Measurements from ENCODE around the gene ZFYVE28.

The ZFYVE28 gene

GRCh38 chr4:2292646-2293108 lies 125.8 kb downstream of the ZFYVE28 start:
- DNase-seq (ENCODE audit: insufficient read length, low spot score): no peak
- FAIRE-seq: no peak

GRCh38 chr4:2291705-2292645 lies 126.5 kb downstream of the ZFYVE28 start:
- DNase-seq (ENCODE audit: insufficient read length, low spot score) (no peak), FAIRE-seq (no peak)

DNA sequence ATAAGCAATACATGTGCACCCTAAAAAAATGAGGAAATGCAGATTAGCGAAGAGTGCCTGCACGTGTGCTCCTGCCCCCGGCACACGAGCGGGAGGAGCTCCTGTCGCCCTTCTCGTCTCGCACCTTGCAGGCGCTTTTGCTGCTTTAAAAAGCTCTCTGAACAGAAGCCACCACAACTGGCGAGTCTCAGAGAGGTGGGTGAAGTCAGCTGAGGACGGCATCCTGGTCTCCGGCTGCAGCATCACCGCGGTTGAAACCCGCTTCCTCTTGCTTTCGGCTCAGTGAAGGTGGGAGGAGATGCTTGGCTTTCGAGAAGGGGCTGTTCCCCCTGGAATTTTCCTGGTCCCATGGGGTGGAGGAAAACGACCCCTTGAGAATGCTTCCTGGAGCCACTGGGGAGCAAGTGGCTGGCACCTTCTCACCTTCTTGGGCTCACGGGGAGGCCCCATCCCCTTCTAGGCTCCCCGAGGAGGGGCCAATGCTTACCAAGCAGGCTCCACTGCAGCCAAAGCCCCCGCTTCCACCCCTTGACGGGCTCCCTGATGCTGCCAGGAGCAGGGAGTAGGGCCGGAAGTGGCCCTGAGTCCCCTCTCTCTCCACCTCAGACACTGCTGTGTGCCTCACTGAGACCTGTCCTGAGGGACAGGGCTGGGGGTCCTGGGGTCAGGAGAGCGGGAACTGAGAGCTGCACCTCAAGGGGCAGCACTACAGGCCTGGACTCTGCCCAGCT lies 127.3 kb downstream of the ZFYVE28 start:
- no peak for FAIRE-seq
- DNase-seq (ENCODE audit: insufficient read length, low spot score): no peak

DNA sequence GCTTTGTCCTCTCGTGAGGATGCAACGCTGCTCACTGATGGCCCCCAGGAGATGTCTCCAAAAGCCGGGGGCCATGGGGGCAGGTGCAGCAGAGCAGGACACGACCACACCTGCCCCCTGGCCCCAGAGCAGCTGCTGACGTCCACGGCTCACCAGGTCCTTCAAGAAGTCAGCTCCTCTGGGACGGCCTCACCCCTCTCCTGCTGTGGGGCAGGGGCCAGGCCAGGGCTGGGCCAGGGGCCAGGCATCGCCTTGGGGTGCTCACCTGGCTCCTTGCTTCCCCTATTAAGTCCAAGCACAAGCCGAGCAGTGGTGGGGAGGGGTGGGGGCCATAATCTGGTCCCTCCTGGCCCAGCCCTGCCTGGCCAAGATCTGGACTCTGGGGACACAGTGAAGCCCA lies 128.0 kb downstream of the ZFYVE28 start:
- FAIRE-seq (no peak), DNase-seq (ENCODE audit: insufficient read length, low spot score) (no peak)

DNA sequence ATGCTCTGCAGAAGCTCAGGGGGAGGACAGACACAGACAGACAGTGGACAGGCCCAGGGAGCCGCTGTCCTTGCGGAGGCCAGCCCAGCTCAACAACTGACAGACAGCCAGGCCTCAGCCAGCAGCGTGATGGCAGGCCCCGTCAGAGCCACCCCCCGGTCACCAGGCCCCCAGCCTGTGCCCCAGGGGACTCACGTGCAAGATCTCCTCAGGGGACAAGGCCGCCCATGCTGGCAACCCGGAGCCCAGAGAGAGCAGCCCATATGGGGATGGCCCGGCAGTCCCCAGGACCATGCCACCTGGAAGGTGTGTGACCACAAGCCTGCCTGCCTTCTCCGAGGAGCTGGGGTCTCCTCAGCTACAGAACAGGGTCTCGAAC lies 128.5 kb downstream of the ZFYVE28 start:
- DNase-seq (ENCODE audit: insufficient read length, low spot score) (no peak), FAIRE-seq (no peak)

DNA sequence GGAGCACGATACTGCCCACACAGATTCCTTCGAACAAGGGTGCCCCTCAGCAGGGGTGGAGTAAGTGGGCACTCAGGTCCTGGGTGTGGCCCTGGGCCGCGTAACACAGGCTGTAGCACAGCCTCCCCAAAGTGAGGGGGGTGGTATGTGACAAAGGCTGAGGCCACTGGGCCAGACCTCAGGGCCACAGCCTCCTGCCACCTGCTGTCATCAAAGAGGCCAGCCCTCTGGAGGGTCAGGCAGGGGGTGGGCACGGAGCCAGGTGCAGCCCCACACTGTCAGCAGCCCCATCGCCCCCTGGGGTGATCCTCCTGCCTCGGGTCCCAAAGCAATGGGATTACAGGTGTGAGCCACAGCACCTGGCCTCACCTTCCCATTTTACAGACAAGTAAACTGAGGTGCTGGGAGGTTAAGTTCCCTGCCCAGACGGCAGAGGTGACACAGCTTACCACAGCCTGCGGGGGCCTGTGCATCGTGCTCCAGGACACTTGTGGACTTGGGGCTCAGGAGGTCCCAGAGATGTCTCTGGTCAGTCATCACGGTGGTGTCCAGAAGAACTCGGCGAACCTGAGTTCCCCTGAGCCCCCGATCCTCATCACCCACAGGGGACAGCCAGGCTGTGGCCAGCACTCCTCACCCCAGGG lies 129.0 kb downstream of the ZFYVE28 start:
- DNase-seq (ENCODE audit: insufficient read length, low spot score): no peak

DNA sequence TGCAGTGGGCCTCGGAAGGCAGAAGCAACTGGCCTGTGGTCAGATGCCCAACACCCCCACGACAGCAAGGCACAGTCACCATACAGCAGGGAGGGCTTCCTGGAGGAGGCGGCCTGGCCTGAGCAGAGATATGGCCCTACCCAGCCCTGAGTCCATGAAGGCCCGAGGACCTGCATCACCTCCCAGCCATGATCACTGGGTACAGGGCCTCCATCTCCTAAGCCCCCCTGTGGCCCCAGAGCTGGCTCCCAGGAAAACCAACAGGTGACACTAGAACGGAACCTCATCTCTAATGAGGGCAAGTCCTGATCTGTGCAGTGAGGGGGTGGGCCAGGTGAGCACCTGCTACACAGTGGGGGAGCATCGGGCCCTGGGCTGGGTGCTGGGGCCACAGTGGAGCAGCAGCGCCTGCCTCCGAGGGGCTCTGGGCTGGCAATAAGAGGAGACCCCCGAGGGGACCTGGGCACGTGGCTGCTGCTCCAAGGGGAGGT lies 130.3 kb downstream of the ZFYVE28 start:
- FAIRE-seq: no peak
- no peak for DNase-seq (ENCODE audit: insufficient read length, low spot score)

More for the DNA sequence above, 129.0 kb downstream of the ZFYVE28 start:
- FAIRE-seq: no peak

- no peak for FAIRE-seq
- no peak for DNase-seq (ENCODE audit: insufficient read length, low spot score)
Observed at GRCh38 chr4:2287594-2287915, 130.9 kb downstream of the ZFYVE28 start.

DNA sequence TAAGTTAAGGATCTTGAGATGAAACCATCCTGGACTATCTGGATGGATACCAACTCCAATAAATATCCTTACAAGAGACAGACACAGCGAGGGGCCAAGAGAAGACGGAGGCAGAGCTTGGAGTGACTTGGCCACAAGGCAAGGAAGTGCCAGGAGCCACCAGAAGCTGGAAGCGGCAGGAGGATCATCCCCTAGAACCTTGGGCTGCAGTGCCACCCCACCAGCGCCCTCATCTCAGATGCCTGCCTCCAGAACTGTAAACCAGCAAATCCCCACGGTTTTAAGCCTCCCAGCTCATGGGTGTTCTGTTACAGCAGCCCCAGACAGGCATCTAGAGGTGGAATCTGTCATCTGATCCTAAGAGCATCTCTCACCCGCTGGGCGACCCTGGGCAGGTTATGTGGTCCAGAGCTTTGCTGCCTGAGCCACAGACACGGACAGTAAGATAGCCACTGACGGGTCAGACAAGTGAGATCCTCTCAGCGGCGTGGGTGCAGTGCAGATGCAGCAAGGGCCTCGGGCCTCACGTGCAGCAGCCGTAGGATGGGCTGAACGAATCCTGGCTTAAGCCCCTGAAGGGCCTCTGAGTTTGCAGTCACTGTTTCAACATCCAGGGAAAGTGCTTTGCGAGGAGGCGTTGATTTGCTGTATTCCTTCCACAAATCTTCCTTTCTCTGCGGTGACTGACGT lies 131.4 kb downstream of the ZFYVE28 start:
- no peak for DNase-seq (ENCODE audit: insufficient read length, low spot score)
- no peak for FAIRE-seq

DNA sequence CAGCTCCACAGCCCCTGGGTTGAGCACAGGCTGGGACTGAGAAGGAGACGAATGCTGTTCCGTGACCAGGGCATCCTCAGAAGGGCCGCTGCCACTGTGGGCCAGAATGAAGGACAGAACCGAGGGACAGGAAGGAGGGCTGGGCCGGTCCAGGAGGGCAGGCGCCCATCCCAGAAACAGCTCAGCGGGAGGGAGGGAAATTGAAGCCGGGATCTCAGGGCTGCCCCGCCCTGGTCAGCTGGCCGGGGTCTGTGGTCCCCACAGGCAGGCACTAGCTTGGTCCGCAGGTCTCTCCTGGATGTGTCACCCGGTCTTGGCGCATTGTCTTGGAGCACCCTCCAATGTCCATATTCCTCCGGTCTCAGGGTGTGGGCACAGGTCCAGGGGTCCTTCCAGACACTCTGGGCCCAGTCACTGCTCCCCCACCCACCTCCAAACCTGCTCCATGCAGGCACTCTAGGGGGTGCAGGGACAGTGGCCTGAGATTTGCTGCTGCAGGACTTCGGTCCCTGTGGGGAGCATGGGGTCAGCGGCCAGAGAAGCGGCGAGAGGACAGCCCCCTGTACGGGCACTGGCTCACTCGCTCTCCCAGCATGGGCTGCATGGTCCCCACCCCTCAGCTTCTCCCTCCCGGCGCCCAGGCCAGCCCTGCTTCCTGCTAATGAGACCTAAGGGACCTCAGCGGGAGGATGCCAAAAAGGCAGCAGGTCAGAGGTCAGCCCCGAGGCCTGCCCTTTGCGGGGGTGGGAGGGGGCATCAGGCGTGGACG lies 132.6 kb downstream of the ZFYVE28 start:
- DNase-seq (ENCODE audit: insufficient read length, low spot score) (no peak), FAIRE-seq (no peak)

DNA sequence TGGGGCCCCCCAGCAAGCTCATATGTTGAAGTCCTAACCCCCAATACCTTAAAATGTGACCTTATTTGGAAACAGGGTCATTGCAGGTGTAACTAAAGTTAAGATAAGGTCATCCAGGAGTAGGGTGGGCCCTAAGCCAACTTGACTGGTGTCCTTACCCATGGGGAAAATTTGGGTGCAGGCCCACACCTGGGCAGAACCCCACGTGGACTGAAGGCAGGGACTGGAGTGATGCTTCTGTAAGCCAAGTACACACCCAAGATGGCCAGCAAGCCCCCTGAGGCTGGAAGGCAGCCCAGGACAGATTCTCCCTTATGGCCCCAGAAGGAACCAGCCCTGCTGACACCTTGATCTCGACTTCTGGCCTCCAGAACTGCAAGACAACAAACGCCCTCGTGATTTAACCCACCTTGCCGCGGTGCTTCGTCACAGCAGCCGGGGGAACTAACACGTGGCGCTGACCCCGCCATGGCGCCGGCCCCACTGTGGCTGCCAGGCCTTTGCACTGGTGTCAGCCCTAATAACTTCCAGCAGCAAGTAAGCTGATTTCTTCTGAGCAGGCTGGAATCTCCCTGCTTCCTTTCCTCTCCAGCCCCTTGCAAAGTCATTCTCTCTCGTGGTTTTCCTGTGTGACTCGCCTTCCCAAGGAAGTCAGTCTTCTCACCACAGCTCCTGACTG lies 133.4 kb downstream of the ZFYVE28 start:
- DNase-seq (ENCODE audit: insufficient read length, low spot score) (no peak), FAIRE-seq (no peak)

- DNase-seq (ENCODE audit: insufficient read length, low spot score) (no peak), FAIRE-seq (no peak)
Observed at GRCh38 chr4:2284161-2284933, 134.1 kb downstream of the ZFYVE28 start.

- DNase-seq (ENCODE audit: insufficient read length, low spot score) (no peak), FAIRE-seq (no peak)
Observed at GRCh38 chr4:2283199-2283711, 135.2 kb downstream of the ZFYVE28 start.

DNA sequence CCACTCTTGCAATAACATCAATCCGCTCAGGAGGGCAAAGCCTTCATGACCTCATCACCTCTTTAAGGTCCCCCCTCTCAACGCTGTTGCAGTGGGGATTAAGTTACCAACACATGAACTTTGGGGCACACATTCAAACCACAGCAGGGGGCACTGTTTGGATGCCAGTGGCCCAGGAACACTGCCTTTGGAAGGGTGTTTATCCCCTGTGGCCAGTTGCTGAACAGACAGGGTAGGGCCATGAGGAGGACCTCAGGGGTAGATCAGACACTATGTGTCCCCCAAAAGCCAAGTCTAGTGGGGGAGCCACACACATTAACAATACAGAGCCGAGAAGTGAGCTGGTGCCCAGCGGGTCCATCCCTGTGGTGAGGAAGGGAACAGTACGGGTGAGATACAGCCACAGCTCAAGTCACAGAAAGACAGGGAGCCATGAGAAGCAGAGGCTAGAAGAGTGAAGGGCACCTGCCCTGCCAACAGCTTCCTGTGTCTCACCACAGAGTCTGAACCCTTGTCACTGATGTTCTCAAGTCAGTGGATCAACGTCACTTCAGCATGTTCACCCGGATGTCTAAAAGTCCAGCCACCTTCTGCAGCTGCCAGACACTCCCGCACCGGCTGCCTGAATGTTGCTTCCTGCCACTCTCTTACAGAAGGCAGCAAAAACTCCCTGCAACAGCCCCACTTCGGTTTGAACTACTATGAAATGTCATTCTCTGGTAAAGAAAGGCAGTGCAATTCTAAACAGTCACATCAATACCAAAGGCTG lies 136.7 kb downstream of the ZFYVE28 start:
- DNase-seq (ENCODE audit: insufficient read length, low spot score) (peak; percentile 46), FAIRE-seq (peak; percentile 81)

DNA sequence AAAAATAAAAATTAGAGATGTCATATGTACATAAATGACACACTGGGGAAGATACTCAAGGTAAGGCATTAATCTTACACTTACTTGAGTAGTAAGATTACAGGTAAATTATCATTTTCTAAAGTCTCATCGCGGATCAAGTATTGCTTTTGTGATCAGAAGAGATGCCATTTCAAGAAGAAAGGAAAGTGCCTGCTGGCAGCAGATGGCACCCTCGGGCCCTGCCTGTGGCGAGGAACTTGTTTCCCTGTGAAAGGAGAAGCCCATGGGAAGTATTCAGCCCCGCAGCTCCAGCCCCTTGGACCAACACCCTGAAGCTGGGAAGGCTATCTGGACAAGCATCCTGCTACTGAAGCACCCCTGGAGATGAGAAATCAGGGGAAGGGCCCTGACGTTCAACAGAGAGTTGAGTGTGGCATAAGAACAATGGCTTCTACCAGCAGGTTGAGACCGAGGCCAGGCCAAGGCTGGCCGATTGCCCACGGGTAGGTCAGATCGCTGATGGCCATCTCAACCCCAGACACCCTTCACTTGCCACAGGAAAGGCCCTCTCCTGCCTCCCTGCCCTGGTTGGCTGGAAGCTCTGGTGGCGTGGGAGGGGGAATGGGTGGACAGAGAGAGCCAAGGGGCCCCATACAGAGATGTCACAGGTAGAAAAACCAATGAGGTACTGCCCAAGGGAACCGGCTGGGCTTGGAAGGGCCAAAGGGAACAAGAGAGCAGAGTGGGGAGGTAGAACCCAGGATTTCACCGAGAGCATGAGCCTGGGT lies 137.7 kb downstream of the ZFYVE28 start:
- no peak for DNase-seq (ENCODE audit: insufficient read length, low spot score)

GRCh38 chr4:2277956-2278355 lies 140.5 kb downstream of the ZFYVE28 start:
- DNase-seq (ENCODE audit: insufficient read length, low spot score) (no peak), FAIRE-seq (no peak)

More for the DNA sequence above, 137.7 kb downstream of the ZFYVE28 start:
- no peak for FAIRE-seq

All from GM19239 (cell line).